ENCODE data around the gene SYNPO.

SYNPO gene

GRCh38 chr5:150655221-150655620 is 14.8 kb downstream of the SYNPO start:
- H3K27ac ChIP-seq, result no peak overlapping the region
- TF ChIP-seq ZFX (IDR thresholded peaks at IDR 0.05) (no peak), CTCF (conservative IDR thresholded peaks at IDR 0.05) (no peak)

- TF ChIP-seq CTCF (conservative IDR thresholded peaks at IDR 0.05) (peak; percentile 92), ZFX (IDR thresholded peaks at IDR 0.05) (no peak)
- H3K27ac ChIP-seq, result peak overlapping the region; percentile 62
These were observed 16.0 kb downstream of the SYNPO start for GRCh38 chr5:150656191-150657132.

- TF ChIP-seq ZFX (IDR thresholded peaks at IDR 0.05), result no peak
- no peak for TF ChIP-seq CTCF (conservative IDR thresholded peaks at IDR 0.05)
These were observed 17.7 kb downstream of the SYNPO start for GRCh38 chr5:150658121-150658520.

GRCh38 chr5:150658699-150659265 is 18.3 kb downstream of the SYNPO start:
- TF ChIP-seq CTCF (conservative IDR thresholded peaks at IDR 0.05), result no peak
- no peak for TF ChIP-seq ZFX (IDR thresholded peaks at IDR 0.05)
- H3K27ac ChIP-seq, result no peak overlapping the region

More at GRCh38 chr5:150658121-150658520, 17.7 kb downstream of the SYNPO start:
- H3K27ac ChIP-seq, result no peak overlapping the region

- H3K27ac ChIP-seq, result no peak overlapping the region
- TF ChIP-seq CTCF (conservative IDR thresholded peaks at IDR 0.05) (no peak), ZFX (IDR thresholded peaks at IDR 0.05) (no peak)
These were observed 19.1 kb downstream of the SYNPO start for GRCh38 chr5:150659360-150660107.

- no peak overlapping the region for H3K27ac ChIP-seq
- TF ChIP-seq CTCF (conservative IDR thresholded peaks at IDR 0.05) (no peak), ZFX (IDR thresholded peaks at IDR 0.05) (no peak)
These were observed 19.8 kb downstream of the SYNPO start for GRCh38 chr5:150660108-150660831.
